HL-60/S4 treated with phorbol 12-myristate 13-acetate at 8.2 ng/mL for 4 days and 3 days (cell line): ENCODE results near the gene SNTN.
"Not testable (repeated sequence)": the region's sequence is repeated elsewhere in the genome, so short reads cannot be mapped to it uniquely, and the experiment has no call there.

Source experiments
- in situ Hi-C: fragments of 300-500 bp; cut with MboI; formaldehyde crosslinking; loops from 2 replicates; pipeline ENCODE4 v1.15.0; 2022; ENCODE audit warnings: low sequenced_read_pairs

Gene SNTN

DNA sequence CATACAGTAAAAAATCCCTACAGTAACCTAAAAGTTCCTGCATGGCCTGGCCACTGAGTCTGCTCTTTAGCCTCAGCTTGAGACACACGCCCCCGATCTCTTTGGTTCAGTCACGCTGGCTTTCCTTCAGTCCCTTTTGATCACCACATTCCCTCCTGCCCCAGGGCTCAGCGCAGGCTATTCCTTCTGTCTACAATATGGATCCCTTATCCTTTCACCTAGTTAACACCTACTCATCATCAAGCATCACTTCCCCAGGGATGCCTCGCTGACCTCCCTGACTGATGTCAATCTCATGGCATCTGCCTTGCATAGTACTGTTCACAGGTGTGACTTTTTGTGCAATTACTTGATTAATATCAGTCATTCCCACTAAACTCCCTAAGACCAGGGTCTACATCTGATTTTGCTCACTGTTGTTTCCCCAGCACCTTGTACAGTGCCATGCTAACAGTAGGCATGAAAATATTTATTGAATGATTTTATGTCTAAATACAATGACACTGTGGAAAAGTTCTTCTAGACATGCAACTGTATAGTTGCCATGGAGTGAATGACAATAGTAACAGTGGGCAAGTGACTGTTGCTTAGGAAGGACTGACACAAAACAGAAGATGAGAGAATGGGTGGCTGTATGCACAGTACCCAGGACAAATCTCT, at the start of gene SNTN:
Gene SNTN, plus strand, starts transcription at position 610 of the 660 bp plus-strand sequence. Its CDS starts 13 bp downstream, at position 623.
- in situ Hi-C loops: no loop called here

DNA sequence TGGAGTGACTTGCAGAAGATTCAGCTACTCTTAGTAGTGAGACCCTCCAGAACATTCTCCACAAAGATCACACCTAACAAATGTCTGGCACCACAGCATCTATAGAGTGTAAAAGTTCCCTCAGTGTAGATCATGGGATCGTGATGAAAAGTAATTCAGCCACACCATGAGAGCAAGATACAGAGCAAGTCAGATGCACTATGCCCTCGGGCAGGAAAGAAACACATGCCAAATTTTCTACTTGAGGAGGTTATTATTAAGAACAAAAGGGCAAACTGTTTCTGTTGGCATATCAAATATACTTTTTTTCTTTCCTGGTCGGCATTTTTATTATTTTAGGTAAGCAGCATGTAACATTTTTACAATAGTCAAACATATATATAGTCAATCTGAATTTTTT, 44.8 kb upstream of the SNTN start:
- in situ Hi-C loops: no loop called here

DNA sequence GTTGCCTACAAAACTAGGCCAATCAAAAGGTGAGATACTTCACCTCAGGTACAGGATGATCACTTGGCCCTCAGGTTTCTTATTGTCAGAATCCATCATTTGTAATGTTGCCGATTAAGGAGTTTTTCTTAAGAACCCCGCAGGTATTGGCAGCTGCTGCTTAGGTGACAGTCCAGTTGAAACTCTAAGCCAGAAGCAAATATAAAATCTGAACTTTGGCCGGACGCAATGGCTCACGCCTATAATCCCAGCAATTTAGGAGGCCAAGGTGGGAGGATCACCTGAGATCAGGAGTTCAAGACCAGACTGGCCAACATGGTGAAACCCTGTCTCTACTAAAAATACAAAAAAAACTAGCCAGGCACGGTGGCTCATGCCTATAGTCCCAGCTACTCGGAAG, 43.1 kb upstream of the SNTN start:
- in situ Hi-C loops: no loop called here

DNA sequence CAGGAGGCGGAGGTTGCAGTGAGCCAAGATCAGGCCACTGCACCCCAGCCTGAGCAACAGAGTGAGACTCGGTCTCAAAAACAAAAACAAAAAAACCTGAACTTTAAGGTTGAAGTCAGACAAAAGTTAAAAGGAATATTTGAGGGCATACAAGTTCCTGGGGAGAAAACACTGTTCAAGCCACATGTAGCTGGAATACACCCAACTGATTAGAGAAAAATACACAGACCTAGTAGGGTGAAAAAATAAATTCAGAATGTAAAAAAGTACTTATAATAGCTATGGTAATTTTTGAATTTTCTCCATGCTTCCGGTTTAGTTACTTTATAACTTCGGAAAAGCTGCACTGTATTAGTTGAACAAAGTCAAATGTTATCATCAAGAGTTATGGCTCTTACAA, 42.6 kb upstream of the SNTN start:
- in situ Hi-C loops: no loop called here

DNA sequence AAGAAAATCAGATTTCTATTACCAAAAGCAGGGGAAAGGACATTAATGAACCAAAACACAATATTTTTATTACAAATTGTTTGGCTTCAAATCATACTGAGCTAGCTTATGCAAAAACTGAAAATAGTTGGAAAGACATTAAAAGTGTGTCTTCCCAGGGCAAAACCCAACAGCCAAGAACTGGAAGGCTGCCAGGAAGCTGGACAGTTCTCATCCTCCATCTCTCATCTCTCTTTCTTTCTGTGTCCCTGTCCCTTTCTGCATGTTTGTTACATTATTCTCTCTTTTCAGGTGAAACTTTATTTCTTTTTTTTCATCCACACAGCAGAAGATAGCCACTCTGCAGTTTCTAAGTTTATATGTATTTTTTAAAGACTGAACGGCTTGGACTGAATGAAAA, 41.1 kb upstream of the SNTN start:
- in situ Hi-C loops: no loop called here

DNA sequence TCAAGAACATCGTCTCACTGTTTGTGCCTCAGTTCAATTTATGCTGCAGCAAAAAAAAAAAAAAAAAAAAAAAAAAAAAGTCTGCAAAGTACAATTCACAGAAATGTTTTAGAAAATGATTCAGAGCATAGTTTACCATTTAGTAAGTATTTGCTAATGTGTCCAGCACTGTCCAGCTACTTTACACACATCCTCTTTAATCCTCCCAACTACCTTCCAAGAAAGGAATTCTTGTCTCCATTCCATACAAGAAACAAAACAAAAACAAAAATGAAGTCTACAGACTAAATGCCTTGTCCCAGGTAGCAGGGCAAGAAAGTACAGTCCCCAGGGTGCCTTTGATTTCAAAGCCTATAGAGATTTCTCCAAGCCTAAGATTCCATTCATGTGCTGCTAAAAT, 38.9 kb upstream of the SNTN start:
- in situ Hi-C loops: no loop called here

DNA sequence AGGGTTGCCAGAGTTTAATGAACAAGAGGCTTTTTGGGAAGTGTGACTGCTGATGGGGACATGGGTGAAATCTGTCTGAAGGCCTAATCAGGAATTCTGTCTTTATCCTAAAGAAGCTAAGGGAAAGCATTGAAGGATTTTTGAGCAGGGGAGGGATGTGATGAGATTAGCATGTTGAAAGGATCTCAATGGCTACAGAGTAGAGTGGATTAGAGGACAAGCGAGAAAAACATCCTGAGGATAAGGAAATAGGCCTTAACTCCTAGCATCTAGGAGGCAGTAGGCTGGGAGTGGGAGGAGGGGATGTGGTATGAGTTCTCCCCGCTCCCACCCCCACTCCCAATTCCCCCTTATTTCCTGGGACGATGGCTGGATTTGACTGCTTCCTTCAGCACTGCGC, 35.1 kb upstream of the SNTN start:
- in situ Hi-C loops: no loop called here

DNA sequence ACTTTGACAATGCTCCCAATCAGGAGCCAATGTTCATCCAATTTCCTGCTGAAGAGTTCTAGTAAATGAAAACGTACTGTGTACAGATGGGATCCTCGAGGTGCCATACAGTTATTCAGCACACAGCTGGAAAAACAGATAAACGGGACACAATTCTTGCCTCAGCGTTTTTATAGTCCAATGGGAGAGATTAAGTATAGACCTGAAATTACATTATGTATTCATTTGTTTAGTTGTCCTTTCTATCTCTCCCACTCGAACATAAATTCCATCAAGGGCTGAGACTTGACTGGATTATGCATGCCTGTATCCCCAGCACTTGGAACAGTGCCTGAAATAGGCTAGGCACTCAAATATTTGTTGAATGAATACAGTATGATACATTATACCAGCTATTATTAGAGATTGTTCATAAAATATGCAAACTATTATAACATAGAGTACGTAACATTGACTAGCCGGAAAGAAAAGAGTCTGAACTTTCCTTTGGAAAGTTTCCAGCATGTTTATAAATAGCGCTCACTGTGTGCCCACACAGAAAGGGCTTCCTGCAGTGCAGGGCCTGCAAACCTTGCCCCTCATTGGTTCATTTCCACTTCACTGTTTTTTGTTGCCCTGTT, 27.4 kb upstream of the SNTN start:
- in situ Hi-C loops: no loop called here

DNA sequence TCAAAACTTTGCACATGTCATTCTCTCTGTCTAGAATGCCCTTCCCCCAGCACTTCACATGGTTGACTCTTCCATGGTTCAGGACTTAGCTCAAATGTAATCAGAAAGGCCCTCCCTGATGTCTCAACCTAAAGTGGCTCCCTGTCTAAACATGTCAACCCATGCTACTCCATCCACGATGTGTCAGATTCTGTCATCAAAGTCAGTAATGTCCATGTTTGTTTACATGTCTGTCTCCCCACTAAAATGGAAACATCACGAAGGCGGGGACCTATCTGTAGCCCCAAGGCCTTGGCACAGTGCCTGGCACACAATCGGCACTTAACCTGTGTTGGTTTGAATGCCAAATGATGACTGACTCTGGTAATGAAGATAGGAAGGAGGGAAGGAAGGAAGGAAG, 20.8 kb upstream of the SNTN start:
- in situ Hi-C loops: no loop called here

DNA sequence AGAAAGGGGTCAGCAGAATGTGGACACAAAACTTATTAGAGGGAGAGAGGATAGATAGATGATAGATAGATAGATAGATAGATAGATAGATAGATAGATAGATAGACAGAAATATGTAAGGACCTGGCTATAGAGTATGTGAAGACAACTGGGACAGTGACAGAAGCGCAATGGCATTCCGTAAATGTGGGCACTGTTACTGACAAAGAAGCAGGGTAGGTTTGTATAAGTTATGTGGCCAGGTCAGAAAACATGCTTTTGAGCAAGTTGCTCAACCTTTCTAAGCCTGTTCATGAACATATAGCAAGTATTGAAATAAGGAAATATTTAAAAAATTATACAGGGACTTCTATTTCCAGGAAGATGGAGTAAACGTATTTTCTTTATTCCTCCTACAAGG, 17.3 kb upstream of the SNTN start:
- in situ Hi-C loops: no loop called here

DNA sequence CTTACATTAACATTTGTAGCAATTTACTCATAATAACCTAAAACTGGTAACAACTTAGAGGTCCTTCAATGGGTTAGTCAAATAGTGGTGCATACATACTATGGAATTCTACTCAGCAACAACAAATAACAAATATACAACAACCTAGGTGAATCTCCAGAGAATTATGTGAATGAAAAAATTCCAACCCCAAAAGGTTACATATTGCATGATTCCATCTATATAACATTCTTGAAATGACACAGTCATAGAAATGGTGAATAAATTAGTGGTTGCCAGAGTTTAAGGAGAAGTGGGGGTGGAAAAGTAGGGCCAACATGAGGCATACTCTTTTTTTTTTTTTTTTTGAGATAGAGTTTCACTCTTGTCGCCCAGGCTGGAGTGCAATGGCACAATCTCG, 12.7 kb upstream of the SNTN start:
- in situ Hi-C loops: no loop called here

DNA sequence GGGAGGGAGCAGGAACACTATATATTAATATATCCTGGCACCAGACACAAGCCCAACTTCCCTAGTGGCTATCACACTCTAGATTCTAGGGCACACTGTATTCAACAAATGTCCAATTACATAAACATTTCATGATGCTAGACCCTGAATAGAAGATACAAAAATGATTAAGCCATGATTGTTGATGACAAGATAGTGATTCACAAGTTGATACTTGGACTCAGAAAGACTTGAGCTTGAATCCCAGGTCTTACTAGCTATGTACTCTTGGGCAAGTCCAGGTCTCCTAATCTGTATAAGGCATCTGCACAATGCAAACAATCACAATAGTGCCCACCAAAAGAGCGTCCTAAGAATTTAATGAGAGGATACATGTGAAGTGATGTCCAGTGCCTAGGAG, 10.0 kb upstream of the SNTN start:
- in situ Hi-C loops: no loop called here

DNA sequence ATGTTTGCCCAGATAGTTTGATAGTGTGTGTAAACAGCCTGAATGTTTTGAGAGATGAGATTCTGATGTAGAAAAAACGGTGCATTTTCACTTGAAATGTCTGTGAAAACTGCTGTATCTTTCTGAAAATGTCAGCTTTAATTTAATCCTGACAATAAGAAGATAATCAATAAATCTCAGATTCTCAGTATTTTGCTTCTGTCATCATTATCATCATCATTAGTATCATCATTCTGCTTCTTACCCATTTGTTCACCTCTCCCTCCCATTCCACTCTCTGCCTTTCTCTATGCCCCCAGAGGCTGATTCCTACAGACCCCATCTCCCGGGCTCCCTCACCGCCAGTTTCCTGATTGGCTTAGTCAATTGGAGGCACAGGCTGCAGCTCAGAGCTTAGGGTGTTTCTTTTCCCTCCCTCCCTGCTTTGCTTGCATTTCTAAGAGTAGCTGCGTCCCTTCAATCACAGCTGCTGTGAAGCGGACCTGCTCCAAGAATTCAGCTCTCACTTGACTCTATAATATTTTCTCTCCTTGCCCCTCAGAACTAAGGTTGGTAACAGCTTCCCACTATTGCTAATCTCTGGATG, 8.2 kb upstream of the SNTN start:
- in situ Hi-C loops: no loop called here

DNA sequence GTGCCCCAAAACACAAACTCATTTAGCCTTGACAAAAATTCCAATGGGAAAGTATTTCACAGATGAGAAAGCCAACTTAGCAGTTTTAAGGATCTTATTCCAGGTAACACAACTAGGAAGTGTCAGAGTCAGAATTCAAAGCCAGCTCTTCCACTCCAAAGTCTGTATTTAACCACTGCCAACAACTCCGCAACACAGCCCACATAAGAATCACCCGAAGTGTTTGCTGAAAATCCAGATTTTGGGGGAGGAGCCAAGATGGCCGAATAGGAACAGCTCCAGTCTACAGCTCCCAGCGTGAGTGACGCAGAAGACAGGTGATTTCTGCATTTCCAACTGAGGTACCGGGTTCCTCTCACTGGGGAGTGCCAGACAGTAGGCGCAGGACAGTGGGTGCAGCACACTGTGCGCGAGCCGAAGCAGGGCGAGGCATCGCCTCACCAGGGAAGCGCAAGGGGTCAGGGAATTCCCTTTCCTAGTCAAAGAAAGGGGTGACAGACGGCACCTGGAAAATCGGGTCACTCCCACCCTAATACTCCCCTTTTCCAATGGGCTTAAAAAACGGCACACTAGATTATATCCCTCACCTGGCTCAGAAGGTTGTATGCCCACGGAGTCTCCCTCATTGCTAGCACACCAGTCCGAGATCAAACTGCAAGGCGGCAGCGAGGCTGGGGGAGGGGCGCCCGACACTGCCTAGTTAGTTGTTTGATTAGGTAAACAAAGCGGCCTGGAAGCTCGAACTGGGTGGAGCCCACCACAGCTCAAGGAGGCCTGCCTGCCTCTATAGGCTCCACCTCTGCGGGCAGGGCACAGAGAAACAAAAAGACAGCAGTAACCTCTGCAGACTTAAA, 7.3 kb upstream of the SNTN start:
- in situ Hi-C loops: not testable (repeated sequence)

DNA sequence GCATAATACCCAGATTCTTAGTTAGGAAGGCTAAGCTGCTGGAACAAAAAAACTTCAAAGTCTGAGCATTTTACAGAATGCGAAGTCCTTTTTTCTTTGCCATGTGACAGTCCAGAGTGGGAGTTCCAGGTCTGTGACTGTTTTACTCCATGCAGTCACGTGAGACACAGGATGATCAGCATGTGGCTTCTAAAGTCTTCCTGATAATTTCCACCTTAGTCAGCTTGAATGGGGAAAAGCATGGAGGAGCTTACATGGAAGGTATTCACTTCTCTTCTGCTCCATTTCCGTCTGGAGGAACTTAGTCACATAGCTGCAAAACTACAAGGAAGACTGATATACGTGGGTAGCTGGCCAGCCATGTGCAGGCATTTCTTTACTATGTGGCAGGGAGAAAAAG, 1.7 kb downstream of the SNTN start:
- in situ Hi-C loops: no loop called here

DNA sequence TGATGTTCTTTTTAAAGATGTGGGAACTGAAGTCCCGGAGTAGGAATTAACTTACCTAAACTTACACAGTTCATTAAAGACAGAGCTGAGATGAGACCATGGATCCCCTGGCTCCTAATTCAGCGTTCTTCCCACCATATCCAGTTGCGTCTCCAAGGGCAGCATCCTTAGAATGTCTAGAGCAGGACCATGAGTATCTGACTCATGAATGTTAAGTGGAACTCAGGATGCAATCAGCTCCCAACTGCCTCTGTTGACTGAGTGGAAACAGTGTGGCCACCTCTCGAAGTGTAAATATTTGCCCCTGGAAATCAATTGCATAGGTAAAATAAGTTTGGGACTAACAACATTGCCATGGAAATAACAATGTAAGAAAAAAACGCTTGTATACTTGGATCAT, 2.5 kb downstream of the SNTN start:
- in situ Hi-C loops: no loop called here

DNA sequence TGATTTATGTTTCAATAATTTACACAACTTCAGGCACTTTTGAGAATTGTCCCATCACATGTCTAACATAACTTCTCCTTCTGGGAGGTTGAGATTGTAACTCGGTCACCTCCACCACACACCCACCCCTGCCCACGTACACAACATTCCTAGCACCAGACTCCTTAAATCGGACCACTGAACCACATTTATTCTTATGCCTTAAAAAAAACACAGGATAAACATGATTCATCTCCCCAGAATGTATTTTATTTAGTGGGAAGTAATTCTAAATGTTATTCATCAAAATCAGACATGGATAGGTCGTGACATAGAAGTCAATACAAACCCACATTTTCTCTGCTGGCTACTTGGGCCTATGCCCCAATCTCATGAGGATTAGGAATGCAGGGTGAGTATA, 3.0 kb downstream of the SNTN start:
- in situ Hi-C loops: no loop called here

DNA sequence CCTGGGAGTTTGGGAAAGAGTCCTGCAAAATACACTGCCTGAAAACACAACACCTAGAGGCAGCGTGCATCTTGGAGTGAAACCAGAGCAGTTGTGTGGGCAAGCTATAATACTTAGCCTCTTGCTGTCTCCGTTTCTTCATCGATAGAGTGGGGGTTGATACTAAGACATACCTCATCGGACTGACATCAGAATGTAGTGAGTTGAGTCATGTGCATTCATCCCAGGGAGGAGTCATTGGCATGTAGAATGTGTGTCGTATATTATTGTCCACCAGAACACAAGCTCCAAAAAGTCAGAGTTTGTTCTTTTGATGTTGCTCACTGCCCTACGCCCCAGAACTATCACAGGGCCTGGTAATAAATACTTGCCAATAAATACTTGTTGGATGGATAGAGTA, 4.3 kb downstream of the SNTN start:
- in situ Hi-C loops: no loop called here

DNA sequence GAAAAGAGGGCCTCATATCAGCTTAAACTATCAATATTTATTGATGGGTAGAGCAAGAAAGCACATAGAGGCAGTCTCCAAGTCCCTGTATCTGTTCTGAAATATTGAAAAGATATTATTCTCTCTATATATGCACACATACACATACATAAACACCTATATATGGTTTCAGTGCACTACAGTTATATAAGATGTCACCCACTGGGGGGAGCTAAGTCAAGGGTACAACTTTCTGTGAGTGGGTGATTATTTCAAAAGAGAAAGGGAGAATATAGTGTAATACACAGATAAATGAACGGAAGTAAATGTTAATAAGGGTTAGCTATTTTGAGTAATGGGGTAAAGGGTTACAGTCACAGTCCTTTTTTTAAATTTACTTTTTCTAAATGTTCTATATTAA, 8.8 kb downstream of the SNTN start:
- in situ Hi-C loops: no loop called here

DNA sequence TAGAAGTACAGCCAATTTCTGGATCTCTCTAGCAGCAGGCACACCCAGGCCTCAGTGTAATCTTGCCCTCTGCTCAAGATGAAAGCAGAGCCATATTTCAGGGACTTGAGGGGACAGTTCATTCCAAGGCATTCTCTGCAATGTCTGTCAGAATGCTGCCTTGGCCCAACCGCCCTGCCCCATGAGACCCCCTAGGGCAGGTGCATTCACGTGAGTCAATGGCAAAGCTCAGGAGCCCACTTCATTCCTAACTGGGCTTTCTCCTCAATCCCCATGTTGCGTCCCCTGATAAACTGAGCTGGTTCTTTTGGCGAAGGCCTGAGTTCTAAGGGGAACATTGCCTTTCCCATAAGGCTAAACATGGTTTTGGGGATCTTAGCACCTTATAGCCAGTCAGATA, 9.5 kb downstream of the SNTN start:
- in situ Hi-C loops: no loop called here

DNA sequence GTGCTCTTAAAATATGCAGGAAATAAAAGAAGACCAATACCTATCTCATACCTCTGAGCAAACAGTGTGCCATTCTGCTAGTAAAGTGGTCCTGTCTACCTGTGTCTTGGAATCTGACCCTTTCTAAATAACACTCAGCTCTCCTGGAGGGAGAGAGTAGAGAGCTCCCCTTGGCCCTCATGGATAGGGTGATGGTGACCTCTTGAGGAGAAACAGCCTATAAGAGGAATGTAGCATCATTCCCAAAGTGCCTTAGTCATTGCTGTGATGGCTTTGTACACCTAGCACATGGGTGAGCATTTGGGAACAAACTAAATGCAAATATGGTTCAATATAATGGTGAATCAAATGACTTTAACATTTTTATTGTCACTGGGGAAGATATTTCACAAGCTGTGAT, 10.0 kb downstream of the SNTN start:
- in situ Hi-C loops: no loop called here

DNA sequence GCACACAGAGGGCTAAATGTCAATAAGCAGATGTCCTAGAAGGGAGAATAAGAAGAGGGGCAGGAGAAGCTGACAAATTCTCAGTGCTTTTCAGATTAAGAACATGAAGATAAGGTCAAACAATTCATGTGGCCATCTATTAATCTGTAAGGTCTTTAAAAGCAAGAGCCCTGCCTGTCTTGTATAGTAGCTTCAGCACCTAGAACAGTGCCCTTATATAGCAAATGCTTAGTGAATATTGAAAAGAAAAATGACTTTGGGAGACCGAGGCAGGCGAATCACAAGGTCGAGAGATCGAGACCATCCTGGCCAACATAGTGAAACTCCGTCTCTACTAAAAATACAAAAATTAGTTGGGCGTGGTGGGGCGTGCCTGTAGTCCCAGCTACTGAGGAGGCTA, 18.1 kb downstream of the SNTN start:
- in situ Hi-C loops: no loop called here
